Measurements from ENCODE around the gene KLHL29.
A peak's percentile ranks its signal among the peaks of the same experiment; 100 is the strongest.

The KLHL29 gene

DNA sequence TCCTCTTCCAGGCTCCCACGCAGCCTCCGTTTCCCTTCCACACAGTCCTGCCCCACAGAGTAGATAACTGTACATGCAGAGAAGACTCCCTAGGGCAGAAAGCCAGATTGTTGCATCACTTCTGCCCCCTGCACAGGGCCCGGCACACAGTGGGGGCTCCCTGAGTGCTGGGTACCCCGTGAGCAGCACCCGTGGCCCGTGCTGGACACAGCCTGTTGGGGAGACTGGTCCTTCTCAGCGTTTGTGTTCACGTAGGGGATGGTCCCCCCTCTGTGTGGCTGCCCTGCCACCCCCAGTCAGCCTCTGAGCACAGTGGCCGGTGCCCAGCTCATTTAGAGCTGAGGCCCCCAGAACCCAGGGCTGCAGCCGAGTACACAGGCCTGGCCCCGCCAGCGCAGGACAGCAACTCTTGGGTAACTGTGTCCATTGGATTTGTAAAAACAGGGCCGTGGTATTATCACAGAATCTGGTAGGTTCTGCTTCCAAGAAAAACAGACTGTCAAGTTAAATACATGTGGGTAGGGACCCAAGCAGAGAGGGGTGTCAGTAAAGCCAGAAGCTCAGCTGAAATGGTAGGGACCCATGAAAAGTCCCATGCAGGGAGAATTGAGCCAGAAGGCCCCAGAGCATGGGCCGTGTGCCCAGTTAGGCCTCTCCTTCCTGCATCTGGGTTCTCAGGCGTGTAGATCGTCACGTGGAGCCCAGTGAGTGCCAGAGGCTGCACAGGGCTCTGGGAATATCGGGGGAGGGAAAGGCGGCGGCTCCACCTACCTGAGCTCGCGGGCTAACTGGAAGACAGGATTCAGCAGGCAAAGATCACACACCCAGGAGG, 284.6 kb downstream of the KLHL29 start:
- peak in 18 of 56 donors; percentile 3 to 45 (median 16) for DNase-seq

DNA sequence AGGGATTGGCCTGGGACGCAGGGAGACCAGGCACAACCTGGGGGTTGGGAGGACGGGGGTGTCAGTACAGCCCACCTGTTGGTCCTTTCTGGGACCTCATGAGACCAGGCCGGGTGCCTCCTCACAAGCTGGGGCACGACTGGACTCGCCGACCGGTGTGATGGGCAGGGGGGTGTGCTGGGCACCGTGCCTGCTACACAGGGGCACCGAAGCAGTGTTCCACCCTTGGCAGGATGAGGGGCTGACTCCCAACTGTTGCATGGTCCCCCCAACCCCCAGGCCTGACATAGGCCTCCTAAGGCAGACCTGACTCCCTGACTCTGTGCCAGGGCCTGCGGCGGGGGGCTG, 285.2 kb downstream of the KLHL29 start:
- no peak for DNase-seq

GRCh38 chr2:23673082-23673481, 288.1 kb downstream of the KLHL29 start:
- no peak for DNase-seq

DNA sequence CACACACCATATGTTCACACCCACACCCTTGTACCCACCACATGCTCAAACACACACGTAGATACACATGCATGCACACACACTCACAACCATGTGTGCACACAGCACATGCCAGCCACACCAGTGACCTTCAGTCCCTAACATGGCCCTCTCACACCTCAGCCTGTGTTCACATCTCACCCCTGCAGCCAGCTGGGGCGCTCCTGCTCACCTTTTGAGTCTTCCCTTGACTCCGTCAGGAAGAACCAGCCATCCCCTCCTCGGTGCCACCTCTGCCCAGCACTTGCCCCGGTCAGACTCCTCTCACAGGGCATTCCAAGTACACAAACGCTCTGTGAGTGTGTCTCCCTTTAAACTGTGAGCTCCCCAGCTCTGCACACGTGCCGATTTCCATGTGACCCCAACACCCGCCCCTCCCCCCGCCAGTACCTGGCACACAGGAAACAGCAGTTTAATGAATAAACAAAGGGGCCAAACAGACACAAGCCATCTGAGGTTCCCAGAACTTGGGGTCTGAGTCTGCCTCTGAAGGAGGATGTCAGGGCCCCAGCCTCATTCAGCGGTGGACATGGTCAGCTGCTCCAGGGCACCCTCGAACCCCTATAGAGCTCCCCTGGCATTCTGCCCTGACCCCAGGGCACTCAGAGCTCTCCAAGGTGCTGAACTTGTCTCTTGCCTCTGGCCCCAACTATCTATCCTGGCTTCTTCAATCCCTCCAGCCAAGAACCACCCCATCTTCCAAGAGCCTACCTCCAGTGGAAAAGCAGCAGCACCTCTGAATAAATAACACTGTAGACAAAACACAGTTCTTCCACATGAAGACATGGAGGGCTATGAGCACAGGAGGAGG, 289.1 kb downstream of the KLHL29 start:
- no peak for DNase-seq

- DNase-seq = no peak
Observed at GRCh38 chr2:23675506-23675905, 290.5 kb downstream of the KLHL29 start.

DNA sequence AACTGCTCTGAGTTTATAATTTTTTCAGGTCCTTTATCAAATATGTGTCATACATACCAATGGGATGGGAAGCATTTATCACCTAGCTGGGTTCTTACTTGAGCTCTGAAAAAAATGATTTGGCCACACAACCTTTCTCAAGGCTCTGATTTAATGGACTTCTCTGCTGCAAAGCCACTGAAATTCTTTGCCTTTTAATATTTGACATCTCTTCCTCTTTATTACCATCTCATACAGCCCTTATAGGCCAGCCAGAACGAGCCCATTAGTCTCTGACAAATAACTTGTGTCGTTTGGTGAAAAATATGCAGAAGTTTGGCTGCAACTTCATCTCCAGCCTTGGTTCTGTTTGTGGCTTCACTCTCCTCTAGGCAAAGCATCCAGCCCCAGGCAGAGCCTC, 292.9 kb downstream of the KLHL29 start:
- no peak for DNase-seq

DNA sequence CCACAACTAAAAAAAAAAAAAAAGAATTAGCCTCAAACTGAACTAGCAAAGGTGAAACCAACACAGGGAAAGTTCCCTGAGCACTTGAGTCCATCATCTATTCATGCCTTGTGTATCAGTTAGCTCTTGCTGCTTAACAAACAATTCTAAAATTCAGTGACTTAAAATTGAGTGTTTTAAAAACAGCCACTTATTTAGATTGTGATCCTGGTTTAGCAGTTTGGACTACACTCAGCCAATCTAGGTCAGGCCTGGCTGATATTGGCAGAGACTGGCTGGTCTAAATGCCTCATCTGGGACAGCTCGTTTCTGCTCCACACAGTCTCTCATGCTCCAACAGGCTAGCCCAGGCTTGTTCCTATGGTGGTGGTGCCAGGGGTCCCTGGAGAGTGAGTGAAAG, 294.1 kb downstream of the KLHL29 start:
- no peak for DNase-seq

DNA sequence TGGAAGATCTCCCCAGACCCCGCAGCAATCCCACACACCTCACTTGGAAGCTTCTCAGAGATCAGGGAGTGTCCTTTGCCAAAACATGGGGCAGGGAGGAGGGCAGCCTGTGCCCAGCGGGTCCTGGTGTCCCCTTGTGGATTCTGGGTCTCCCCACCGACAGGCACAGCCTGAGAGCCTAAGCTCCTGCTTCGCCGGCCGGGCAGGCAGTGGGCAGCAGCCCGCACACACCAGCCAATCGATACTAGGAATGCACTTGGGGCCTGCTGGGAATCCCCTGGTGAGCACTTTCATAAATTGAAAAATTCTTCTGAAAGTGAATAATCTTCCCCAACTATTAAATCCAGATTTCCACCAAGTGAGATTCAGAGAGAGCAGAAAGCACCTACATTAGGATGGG, 296.0 kb downstream of the KLHL29 start:
- no peak for DNase-seq

DNA sequence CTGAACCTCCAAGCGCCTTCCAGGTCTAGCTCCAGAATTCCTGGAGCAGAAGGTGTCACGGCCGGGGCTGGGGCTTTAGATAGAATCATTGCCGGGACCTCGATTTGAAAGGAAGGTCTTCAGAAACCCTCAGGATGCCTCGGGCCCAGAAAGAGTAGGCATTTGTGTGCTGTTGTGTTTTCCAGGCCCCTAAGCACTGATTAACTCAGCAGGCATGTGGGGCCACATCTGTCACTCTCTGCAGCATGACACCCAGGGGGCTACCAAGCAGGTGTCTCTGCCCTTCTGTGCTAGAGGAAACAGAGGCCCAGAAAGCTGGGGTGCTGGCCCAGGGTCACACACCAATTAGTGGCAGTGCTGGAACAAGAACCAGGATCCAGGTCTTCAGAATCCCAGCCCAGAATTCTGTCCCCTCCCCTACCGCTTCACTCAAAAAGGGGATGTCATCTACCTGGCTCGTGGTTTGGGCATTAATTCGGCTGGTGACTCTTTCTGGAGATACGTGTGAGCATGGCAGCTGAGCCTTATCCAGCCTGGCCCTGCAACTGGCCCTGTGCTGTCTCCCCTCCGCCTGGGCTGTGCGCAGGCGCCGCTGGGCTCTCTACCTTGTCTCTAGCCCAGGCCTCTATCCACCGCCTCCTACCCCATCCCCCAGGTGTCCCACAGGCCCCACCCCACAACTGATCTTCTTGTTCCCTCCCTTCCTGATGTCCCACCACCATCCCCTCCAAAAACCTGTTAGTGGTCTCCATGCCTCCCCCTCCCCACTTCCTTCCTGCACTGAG, 296.6 kb downstream of the KLHL29 start:
- DNase-seq = no peak

DNA sequence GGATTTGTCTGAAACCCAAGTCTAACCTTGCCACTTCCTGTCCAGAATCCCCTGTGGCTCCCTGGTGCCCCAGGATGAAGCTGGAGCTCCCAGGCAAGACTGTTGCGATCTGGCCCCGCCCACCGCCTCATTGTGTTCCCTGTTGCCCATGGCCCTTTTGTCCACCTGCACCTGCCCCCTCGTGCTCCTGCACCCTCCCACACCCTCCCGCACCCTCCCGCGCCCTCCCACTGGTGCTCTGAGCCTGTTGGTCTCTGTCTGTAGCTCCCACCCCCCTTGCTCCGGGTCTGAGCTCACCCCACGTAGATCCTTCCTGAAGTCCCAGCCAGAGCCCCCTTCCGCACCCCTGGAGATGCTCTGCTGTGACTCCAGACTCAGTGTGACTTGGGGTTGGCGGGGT, 297.5 kb downstream of the KLHL29 start:
- no peak for DNase-seq

GRCh38 chr2:23683001-23683400, 298.0 kb downstream of the KLHL29 start:
- DNase-seq = no peak

DNA sequence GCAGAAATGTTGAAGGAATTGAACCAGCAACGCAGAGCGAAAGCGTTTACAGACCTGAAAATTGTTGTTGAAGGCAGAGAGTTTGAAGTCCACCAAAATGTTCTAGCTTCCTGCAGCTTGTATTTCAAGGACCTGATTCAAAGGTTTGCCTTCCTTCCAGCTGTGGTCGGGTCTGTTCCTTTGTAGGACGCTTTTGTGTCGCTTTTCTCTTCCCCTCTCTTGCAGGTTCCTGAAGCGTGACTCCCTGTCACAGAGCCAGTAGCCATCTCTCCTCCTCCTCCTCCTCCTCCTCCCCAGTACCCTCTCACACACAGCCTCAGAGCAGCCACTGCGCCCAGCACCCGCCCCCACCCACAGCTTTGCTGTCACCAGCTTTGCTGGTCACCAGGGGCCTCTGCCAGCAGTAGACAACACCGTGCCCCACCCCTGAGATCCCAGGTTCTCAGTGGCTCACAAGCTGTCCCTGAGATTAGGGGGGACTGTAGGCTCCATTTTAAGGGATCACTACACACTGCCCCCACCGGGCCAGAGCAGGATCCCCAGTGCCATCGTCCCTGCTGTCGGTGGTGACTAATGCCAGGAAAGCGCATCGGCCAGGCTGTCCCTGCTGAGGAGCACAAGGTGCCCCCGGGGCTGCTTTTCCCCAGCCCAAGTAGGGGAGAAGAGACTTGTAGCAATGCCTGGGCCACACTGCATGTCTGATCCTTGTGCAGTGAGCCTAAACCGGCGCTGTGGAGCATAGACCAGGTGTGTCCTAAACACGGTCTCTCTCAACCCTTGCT, 299.6 kb downstream of the KLHL29 start:
- DNase-seq = no peak

- DNase-seq = peak in 1 of 56 donors; percentile 22
Observed at GRCh38 chr2:23685181-23685580, 300.2 kb downstream of the KLHL29 start.

DNA sequence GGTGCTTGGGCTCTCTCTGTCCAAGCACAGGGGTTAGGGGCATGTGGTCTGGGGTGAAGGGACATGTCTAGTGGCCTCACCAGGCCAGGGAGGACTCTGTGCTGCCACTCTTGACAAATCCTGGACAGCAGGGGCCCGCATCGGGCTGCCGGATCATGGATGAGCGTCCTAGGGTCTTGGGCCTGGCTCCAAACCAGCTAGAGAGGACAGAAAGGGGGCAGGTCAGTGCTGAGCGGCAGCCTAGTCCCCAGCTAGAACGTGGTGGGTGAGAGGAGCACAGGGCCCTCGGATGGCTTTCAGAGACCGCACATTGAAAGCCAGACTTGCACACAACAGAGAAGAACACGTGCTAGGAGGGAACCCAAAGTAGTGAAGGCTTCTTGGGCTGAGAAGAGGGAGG, 300.7 kb downstream of the KLHL29 start:
- no peak for DNase-seq

DNA sequence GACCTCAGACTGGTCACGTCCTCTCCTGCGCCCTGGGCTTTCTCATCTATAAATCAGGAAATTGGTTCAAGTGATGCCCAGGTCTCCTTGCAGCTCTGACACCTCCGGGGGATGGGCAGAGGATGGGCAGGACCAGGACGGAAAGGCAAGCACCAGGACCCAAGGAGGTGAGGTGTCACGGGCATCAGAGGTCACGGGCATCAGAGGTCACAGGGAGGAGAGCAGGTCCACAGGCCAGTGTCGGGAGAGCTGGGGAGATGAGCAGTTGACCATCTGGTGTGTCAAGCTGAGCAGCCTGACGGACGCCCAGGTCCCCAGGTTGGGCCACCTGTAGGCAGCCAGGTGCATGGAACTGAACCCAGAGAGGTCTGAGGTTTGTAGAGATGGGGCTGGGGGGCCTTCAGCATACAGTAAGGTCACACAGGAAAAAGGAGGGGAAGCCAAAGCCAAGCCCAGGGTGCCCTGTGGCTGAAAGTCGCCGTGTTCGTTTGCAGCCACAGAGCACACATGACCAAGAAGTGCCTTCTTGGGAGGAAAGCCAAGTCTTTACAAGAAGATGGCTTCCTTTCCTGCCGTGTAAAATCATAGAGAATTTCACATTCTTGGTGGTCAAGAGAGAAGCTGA, 301.5 kb downstream of the KLHL29 start:
- no peak for DNase-seq

GRCh38 chr2:23687214-23687613, 302.2 kb downstream of the KLHL29 start:
- no peak for DNase-seq

DNA sequence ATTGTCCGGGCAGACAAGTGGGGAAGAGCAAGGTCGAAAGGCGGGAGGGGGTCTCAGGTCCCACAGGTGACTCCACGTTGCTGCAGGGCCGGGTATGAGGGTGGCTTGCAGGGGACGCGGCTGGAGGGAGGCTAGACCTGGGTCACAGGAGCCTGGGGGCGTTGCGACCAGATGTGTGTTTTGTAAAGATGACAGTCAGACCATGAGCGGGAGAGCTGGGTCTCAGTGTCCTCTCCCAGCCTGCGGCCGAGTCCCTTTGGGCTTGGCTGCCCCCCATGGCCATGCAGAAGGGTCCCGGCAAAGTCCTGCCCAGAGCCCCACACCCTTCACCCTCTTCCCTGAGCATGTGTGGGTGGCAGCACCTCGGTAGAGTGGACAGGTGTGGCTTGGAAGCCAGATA, 302.7 kb downstream of the KLHL29 start:
- no peak for DNase-seq

- no peak for DNase-seq
Observed at GRCh38 chr2:23688486-23689130, 303.6 kb downstream of the KLHL29 start.

DNA sequence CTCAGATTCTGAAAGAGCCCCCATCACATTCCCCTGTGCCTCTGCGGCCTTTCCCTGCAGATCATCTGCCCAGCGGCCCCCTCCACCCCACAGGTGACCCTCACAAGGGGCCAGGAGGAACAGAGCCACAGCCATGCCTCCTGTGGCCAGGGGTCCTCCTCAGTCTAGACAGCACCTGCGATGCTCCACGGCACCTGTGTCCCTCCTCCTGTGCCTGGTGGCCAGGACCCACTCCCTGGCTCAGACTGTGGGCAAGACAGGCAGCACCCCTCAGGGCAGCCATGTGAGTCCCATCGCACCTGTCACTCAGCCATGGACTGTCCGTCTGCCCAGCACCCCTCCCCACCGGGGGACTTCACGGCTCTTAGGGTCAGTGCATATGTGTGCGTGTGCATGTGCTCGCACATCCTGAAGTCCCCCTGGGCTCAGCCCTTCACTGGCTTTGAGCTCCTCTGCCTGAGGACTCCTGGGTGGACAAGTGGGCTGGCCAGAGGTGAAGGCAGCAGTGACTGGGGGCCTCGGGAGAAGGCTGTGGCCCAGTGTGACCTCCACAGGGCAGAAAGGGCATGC, 304.2 kb downstream of the KLHL29 start:
- DNase-seq = no peak

GRCh38 chr2:23689891-23690290, 304.9 kb downstream of the KLHL29 start:
- no peak for DNase-seq
